HCT116 (cell line): ENCODE measurements around the gene MYLK. TPM values are rescaled to one million over a fixed set of nuclear protein-coding genes. Genes with fewer than 3 reads are reported as not detected.

Experiments used
- ATAC-seq: fragments of 200-7000 bp; cut with Tn5 transposase; 2 replicates; pipeline ENCODE4 v1.9.1; 2020; ENCODE audit warnings: mild to moderate bottlenecking, moderate library complexity
- BruUV-seq: library from RNA; stranded (reverse); fragments of 400-500 nt; replicated peaks from 2 replicates; lab custom pipeline; 2021; lab: Mats Ljungman, UMichigan
- CTCF ChIA-PET: fragments of 300-600 bp; sonication (Branson Sonifier 250); formaldehyde crosslinking; loops from one replicate; lab custom pipeline; 2021; ENCODE audit warnings: antibody characterized with exemption; lab: Charles Lee
- POLR2A ChIA-PET: fragments of 300-600, 350-600 bp; sonication (Branson Sonifier 250); formaldehyde crosslinking; loops from one replicate; lab custom pipeline; 2021; ENCODE audit warnings: antibody characterized with exemption; lab: Charles Lee
- RAD21 ChIA-PET, 2 experiments: fragments of 300-600 bp; sonication (Branson Sonifier 250); formaldehyde crosslinking; loops; one replicate each; lab custom pipeline; 2023; ENCODE audit warnings: low total read pairs in 2 of 2; ENCODE audit not compliant: uncharacterized antibody in 2 of 2, unreplicated experiment in 2 of 2, low non-redundant PET in 1 of 2; lab: Charles Lee
- DNase-seq: peaks from one replicate; pipeline ENCODE4 v3.0.0-alpha.2; 2010; ENCODE audit warnings: low read depth, low spot score
- H2AFZ ChIP-seq: fragments of 200-600 bp; shearing (Covaris generic), sonication (generic); 2 replicates; pipeline ENCODE4 v1.6.1; 2017; ENCODE audit warnings: low read depth, mixed run types, mixed read lengths, antibody characterized with exemption, low read length; ENCODE audit not compliant: poor library complexity, severe bottlenecking
- H3K27ac ChIP-seq: 2 replicates; pipeline ENCODE4 v1.5.1; 2012; ENCODE audit warnings: low read depth, low read length
- H3K27me3 ChIP-seq: fragments of 200-600 bp; sonication (generic); 2 replicates; pipeline ENCODE4 v1.6.1; 2016; ENCODE audit warnings: mixed run types, low read length, mixed read lengths; ENCODE audit not compliant: insufficient read depth
- H3K36me3 ChIP-seq, 2 experiments: fragments of 200-500 bp in 1 of 2; fragments of 200-600 bp in 1 of 2; sonication (Bioruptor generic) in 1 of 2; sonication (generic) in 1 of 2; 2 replicates each; pipeline versions ENCODE4 v1.5.1 to v1.6.1; 2014 to 2016; ENCODE audit warnings: low read length in 2 of 2, inconsistent platforms in 1 of 2, mixed read lengths in 1 of 2, mixed run types in 1 of 2; ENCODE audit not compliant: insufficient read depth in 2 of 2, control insufficient read depth in 1 of 2
- H3K4me1 ChIP-seq, 2 experiments: fragments of 200-600 bp in 1 of 2; sonication (generic) in 1 of 2; 2 replicates each; pipeline versions ENCODE4 v1.5.1 to v1.6.1; 2012 to 2017; ENCODE audit warnings: low read length in 2 of 2, inconsistent platforms in 1 of 2, mild to moderate bottlenecking in 1 of 2, mixed read lengths in 1 of 2, mixed run types in 1 of 2, moderate library complexity in 1 of 2; ENCODE audit not compliant: insufficient read depth in 2 of 2, control insufficient read depth in 1 of 2
- H3K4me2 ChIP-seq: fragments of 200-600 bp; sonication (generic); 2 replicates; pipeline ENCODE4 v1.6.1; 2017; ENCODE audit warnings: mixed run types, low read length, mixed read lengths
- H3K4me3 ChIP-seq, 2 experiments: fragments of 200-600 bp in 1 of 2; sonication (generic) in 1 of 2; replicated peaks in 1 of 2; 2 replicates each; pipeline ENCODE4 v1.5.1; 2011 to 2016; ENCODE audit warnings: low read length in 2 of 2, control low read depth in 1 of 2, low read depth in 1 of 2, mild to moderate bottlenecking in 1 of 2, mixed read lengths in 1 of 2, mixed run types in 1 of 2
- H3K79me2 ChIP-seq: fragments of 200-600 bp; sonication (generic); 2 replicates; pipeline ENCODE4 v1.6.1; 2017; ENCODE audit warnings: mild to moderate bottlenecking, mixed run types, low read length, moderate library complexity, mixed read lengths; ENCODE audit not compliant: insufficient read depth
- H3K9ac ChIP-seq: fragments of 200-600 bp; sonication (generic); 2 replicates; pipeline ENCODE4 v1.6.1; 2016; ENCODE audit warnings: low read length, mixed read lengths
- H3K9me2 ChIP-seq: fragments of 200-600 bp; sonication (generic), shearing (Covaris generic); 2 replicates; pipeline ENCODE4 v1.6.1; 2017; ENCODE audit warnings: mixed run types, mild to moderate bottlenecking, moderate library complexity; ENCODE audit not compliant: insufficient read depth
- H3K9me3 ChIP-seq, 2 experiments: fragments of 200-500 bp in 1 of 2; fragments of 200-600 bp in 1 of 2; sonication (Bioruptor generic) in 1 of 2; sonication (generic) in 1 of 2; 2 replicates each; pipeline ENCODE4 v1.6.1; 2014 to 2017; ENCODE audit warnings: low read length in 2 of 2, mixed read lengths in 2 of 2, inconsistent platforms in 1 of 2, low read depth in 1 of 2, mild to moderate bottlenecking in 1 of 2, mixed run types in 1 of 2, moderate library complexity in 1 of 2; ENCODE audit not compliant: control insufficient read depth in 1 of 2, insufficient read depth in 1 of 2
- H4K20me1 ChIP-seq: fragments of 200-600 bp; sonication (generic), shearing (Covaris generic); 2 replicates; pipeline ENCODE4 v1.6.1; 2017; ENCODE audit warnings: mixed run types, mild to moderate bottlenecking, moderate library complexity; ENCODE audit not compliant: insufficient read depth
- ATF3 ChIP-seq: IDR thresholded peaks from 2 replicates; pipeline ENCODE4 v1.6.1; 2012
- CBX3 ChIP-seq: IDR thresholded peaks from 2 replicates; pipeline ENCODE4 v1.6.1; 2012; ENCODE audit warnings: low read depth
- EGR1 ChIP-seq: IDR thresholded peaks from 2 replicates; pipeline ENCODE4 v1.6.1; 2012; ENCODE audit warnings: low read depth
- ELF1 ChIP-seq: IDR thresholded peaks from 2 replicates; pipeline ENCODE4 v1.6.1; 2012; ENCODE audit warnings: low read depth, borderline replicate concordance
- EZH2 ChIP-seq: fragments of 200-600 bp; sonication (generic); IDR thresholded peaks from 2 replicates; pipeline ENCODE4 v1.6.1; 2017; ENCODE audit warnings: antibody characterized with exemption, mixed run types
- EZH2phosphoT487 ChIP-seq: fragments of 200-600 bp; IDR thresholded peaks from 2 replicates; pipeline ENCODE4 v1.6.1; 2018; ENCODE audit warnings: antibody characterized with exemption, borderline replicate concordance
- FOSL1 ChIP-seq: IDR thresholded peaks from 2 replicates; pipeline ENCODE4 v1.6.1; 2012; ENCODE audit warnings: low read depth
- JUND ChIP-seq: IDR thresholded peaks from 2 replicates; pipeline ENCODE4 v1.6.1; 2012
- POLR2AphosphoS5 ChIP-seq: IDR thresholded peaks from 2 replicates; pipeline ENCODE4 v1.6.1; 2011; ENCODE audit warnings: mild to moderate bottlenecking, low read depth, low read length, moderate library complexity
- RAD21 ChIP-seq: IDR thresholded peaks from 2 replicates; pipeline ENCODE4 v1.6.1; 2012; ENCODE audit warnings: low read depth, mild to moderate bottlenecking
- REST ChIP-seq: IDR thresholded peaks from 2 replicates; pipeline ENCODE4 v1.6.1; 2012; ENCODE audit warnings: low read depth
- SIN3A ChIP-seq: IDR thresholded peaks from 2 replicates; pipeline ENCODE4 v1.6.1; 2012; ENCODE audit warnings: low read depth
- SP1 ChIP-seq: IDR thresholded peaks from 2 replicates; pipeline ENCODE4 v1.6.1; 2012; ENCODE audit warnings: low read depth
- SRF ChIP-seq: IDR thresholded peaks from 2 replicates; pipeline ENCODE4 v1.6.1; 2012; ENCODE audit warnings: low read depth
- TCF7L2 ChIP-seq: IDR thresholded peaks from 2 replicates; pipeline ENCODE4 v1.7.0; 2011; ENCODE audit warnings: borderline replicate concordance, inconsistent platforms; ENCODE audit not compliant: insufficient read depth, insufficient read length; ENCODE audit errors: extremely low read depth
- ZFX ChIP-seq: fragments of 450-650 bp; IDR thresholded peaks from 2 replicates; pipeline ENCODE4 v1.6.1; 2017
- intact Hi-C: fragments of 100-400 bp; cut with micrococcal nuclease; formaldehyde crosslinking; loops from 2 replicates; pipeline ENCODE4 v1.10.0; 2022
- total RNA-seq: library from RNA; stranded (reverse); gene quantifications from one replicate; pipeline ENCODE4 v1.2.1, GENCODE V29; 2021; ENCODE audit not compliant: unreplicated experiment
- TF ChIP-seq, protein P1 (sequence below): IDR thresholded peaks from 2 replicates; pipeline ENCODE4 v1.6.1; 2012

The MYLK gene
- total RNA-seq, 1 experiment from 2014 or later: 3.8 TPM

GRCh38 chr3:123805504-123805903, 78.6 kb downstream of the MYLK start:
- intact Hi-C loops: no loop called here
- ATAC-seq (no peak), DNase-seq (no peak)
- H3K9ac ChIP-seq: no peak overlapping the region
- no peaks in the 10 kb centered on the region for H3K36me3 ChIP-seq
- H3K4me2 ChIP-seq: no peak overlapping the region
- H3K9me3 ChIP-seq: no peaks in the 10 kb centered on the region
- ChIA-PET CTCF (no interaction called here), RAD21 (no interaction called here), POLR2A (no interaction called here)
- no peaks in the 10 kb centered on the region for H3K9me2 ChIP-seq
- no peak overlapping the region for H3K27ac ChIP-seq
- H3K4me3 ChIP-seq: no peak overlapping the region
- H3K27me3 ChIP-seq: no peaks in the 10 kb centered on the region
- H3K79me2 ChIP-seq: no peaks in the 10 kb centered on the region
- TF ChIP-seq ATF3 (no peak), SP1 (no peak), FOSL1 (no peak), POLR2AphosphoS5 (no peak), CBX3 (no peak), JUND (no peak)
- H2AFZ ChIP-seq: no peak overlapping the region
- H4K20me1 ChIP-seq: no peaks in the 10 kb centered on the region
- peaks cover 10 to 13% of the 10 kb centered on the region in 2 experiments; a peak in 3 of 4 replicates for H3K4me1 ChIP-seq
- BruUV-seq: no TSS peak

DNA sequence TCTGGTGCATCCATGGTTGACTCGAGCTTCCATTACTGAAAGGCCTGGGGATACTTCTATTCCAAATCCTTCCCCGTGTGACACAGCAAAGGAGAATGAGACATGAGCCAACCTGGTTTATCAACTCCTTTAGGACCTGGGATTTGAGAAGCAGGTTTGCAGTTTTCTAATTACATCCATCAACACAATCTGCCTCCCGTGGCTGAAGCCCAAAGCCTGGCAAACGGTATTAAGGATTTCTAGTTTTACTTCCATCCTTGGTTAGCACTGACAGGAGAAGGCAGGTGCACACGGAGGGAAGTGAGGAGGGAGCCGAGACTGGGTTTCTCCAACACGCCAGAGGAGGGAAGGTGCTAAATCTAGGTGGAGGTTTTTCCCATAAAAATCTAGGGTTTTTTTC, 79.0 kb downstream of the MYLK start:
- ATAC-seq (no peak), DNase-seq (no peak)
- no peak overlapping the region for H3K4me3 ChIP-seq
- H3K27me3 ChIP-seq: no peaks in the 10 kb centered on the region
- H3K4me1 ChIP-seq: peaks cover 10 to 13% of the 10 kb centered on the region in 2 experiments; a peak in 3 of 4 replicates
- H3K79me2 ChIP-seq: no peaks in the 10 kb centered on the region
- no TSS peak for BruUV-seq
- ChIA-PET CTCF (no interaction called here), RAD21 (no interaction called here), POLR2A (no interaction called here)
- no peaks in the 10 kb centered on the region for H3K9me3 ChIP-seq
- TF ChIP-seq EGR1 (no peak), EZH2phosphoT487 (no peak), TCF7L2 (no peak), SIN3A (no peak), ELF1 (no peak), RAD21 (no peak), ZFX (no peak), EZH2 (no peak), POLR2AphosphoS5 (no peak), ATF3 (no peak), SRF (no peak), REST (no peak), CBX3 (no peak)
- TF ChIP-seq, protein P1, sequence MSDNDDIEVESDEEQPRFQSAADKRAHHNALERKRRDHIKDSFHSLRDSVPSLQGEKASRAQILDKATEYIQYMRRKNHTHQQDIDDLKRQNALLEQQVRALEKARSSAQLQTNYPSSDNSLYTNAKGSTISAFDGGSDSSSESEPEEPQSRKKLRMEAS: no peak
- no peak overlapping the region for H3K9ac ChIP-seq
- H3K36me3 ChIP-seq: no peaks in the 10 kb centered on the region
- no peaks in the 10 kb centered on the region for H4K20me1 ChIP-seq
- H3K27ac ChIP-seq: no peak overlapping the region
- intact Hi-C loops: no loop called here
- H2AFZ ChIP-seq: no peak overlapping the region
- H3K9me2 ChIP-seq: no peaks in the 10 kb centered on the region
- no peak overlapping the region for H3K4me2 ChIP-seq
